T-cell (primary cell): ENCODE results near the gene PAAF1. TPM values are rescaled to one million over a fixed set of nuclear protein-coding genes. Genes with fewer than 3 reads are reported as not detected.
A peak's percentile ranks its signal among the peaks of the same experiment; 100 is the strongest.

Source experiments
- ATAC-seq, 4 experiments: fragments of 200-7000 bp in 3 of 4; fragments of 150-1000 bp in 1 of 4; cut with Tn5 transposase; replicated peaks in 1 of 4; 1 replicate in 3 of 4; 2 replicates in 1 of 4; pipeline ENCODE4 v1.10.0; 2021; ENCODE audit warnings: moderate library complexity in 3 of 4, mild to moderate bottlenecking in 2 of 4, moderate number of reproducible peaks in 1 of 4
- CTCF ChIA-PET, 2 donors: fragments of 300-600 bp; sonication (Branson Sonifier 250); formaldehyde crosslinking; loops; one replicate each; lab custom pipeline; 2022; ENCODE audit warnings: antibody characterized with exemption in 2 of 2; lab: Charles Lee
- POLR2A ChIA-PET, 2 donors: fragments of 300-600 bp; sonication (Branson Sonifier 250); formaldehyde crosslinking; loops; one replicate each; lab custom pipeline; 2022; ENCODE audit warnings: antibody characterized with exemption in 2 of 2; lab: Charles Lee
- DNase-seq, 35 experiments: peaks; one replicate each; pipeline versions ENCODE4 v3.0.0 to v3.0.0-alpha.2; 2013 to 2023
- H3K27ac ChIP-seq: one replicate; pipeline ENCODE4 v1.5.1; 2013; ENCODE audit warnings: low read length
- H3K27me3 ChIP-seq, 2 experiments: replicated peaks in 1 of 2; 1 replicate in 1 of 2; 2 replicates in 1 of 2; pipeline versions ENCODE4 v1.6.1 to v1.7.0; 2013; ENCODE audit warnings: low read length in 1 of 2, mixed read lengths in 1 of 2; ENCODE audit not compliant: control insufficient read depth in 2 of 2, insufficient read depth in 2 of 2; ENCODE audit errors: extremely low read depth in 1 of 2
- H3K36me3 ChIP-seq, 2 donors: 1 replicate in 1 of 2; 2 replicates in 1 of 2; pipeline versions ENCODE4 v1.6.1 to v1.7.0; 2013; ENCODE audit warnings: low read length in 1 of 2; ENCODE audit not compliant: control insufficient read depth in 2 of 2, insufficient read depth in 1 of 2; ENCODE audit errors: extremely low read depth in 1 of 2
- H3K4me1 ChIP-seq, 2 experiments: 1 replicate in 1 of 2; 2 replicates in 1 of 2; pipeline versions ENCODE4 v1.6.1 to v1.7.0; 2013; ENCODE audit warnings: low read length in 2 of 2, mixed read lengths in 1 of 2; ENCODE audit not compliant: insufficient read depth in 2 of 2, control insufficient read depth in 1 of 2; ENCODE audit errors: extremely low read depth in 1 of 2
- H3K4me3 ChIP-seq, 2 donors: 1 replicate in 1 of 2; 2 replicates in 1 of 2; pipeline versions ENCODE4 v1.5.1 to v1.7.0; 2013; ENCODE audit warnings: mild to moderate bottlenecking in 2 of 2, low read length in 1 of 2, moderate library complexity in 1 of 2; ENCODE audit not compliant: control insufficient read depth in 1 of 2; ENCODE audit errors: extremely low read depth in 1 of 2
- H3K9me3 ChIP-seq: 2 replicates; pipeline ENCODE4 v1.7.0; 2013
- H3K27ac Mint-ChIP-seq, 2 donors: one replicate each; pipeline ENCODE4 v1.8.0; 2020 to 2021; ENCODE audit warnings: mild to moderate bottlenecking in 2 of 2, mixed read lengths in 2 of 2
- H3K27me3 Mint-ChIP-seq, 2 donors: one replicate each; pipeline ENCODE4 v1.8.0; 2021 to 2022; ENCODE audit warnings: mixed read lengths in 2 of 2
- H3K36me3 Mint-ChIP-seq: one replicate; pipeline ENCODE4 v1.8.0; 2021; ENCODE audit warnings: mixed read lengths
- H3K4me1 Mint-ChIP-seq, 3 donors: one replicate each; pipeline ENCODE4 v1.8.0; 2020 to 2022; ENCODE audit warnings: mixed read lengths in 3 of 3, mild to moderate bottlenecking in 1 of 3
- H3K4me3 Mint-ChIP-seq, 3 donors: one replicate each; pipeline ENCODE4 v1.8.0; 2020 to 2022; ENCODE audit warnings: mild to moderate bottlenecking in 3 of 3, mixed read lengths in 3 of 3, moderate library complexity in 3 of 3
- H3K9me3 Mint-ChIP-seq, 3 donors: one replicate each; pipeline ENCODE4 v1.8.0; 2020 to 2022; ENCODE audit warnings: mixed read lengths in 3 of 3
- WGBS: methylation state at CpG from one replicate; pipeline ENCODE4 v1.1.5; 2013; ENCODE audit warnings: missing lambda C conversion rate; ENCODE audit not compliant: insufficient coverage; 5-methylcytosine and 5-hydroxymethylcytosine counted together
- total RNA-seq, 35 experiments: library from RNA in 6 of 35; stranded (reverse) in 6 of 35; fragments of 120-200 nt in 1 of 35; gene quantifications; one replicate each; pipeline versions ENCODE4 v1.2.1 to v1.2.4 and lab custom pipeline; 2013 to 2026

The PAAF1 gene
- total RNA-seq (10 to 100 TPM; 11.4 to 16.8 (median 14.9) TPM), total RNA-seq (lab: John Stamatoyannopoulos, UW) (7.3 to 22.0 (median 12.6) reads per million in 29 experiments)
- total RNA-seq (2013), result 15.4 TPM

- Histone ChIP-seq H3K4me3 (peak within 1 kb of the TSS; percentile 64 to 96), H3K27me3 (no peaks in the 10 kb centered on the region), H3K36me3 (peaks cover 7 to 26% of the 10 kb centered on the region in 2 donors), H3K9me3 (no peaks in the 10 kb centered on the region), H3K27ac (peak within 1 kb of the TSS; percentile 75), H3K4me1 (peaks cover 16 to 25% of the 10 kb centered on the region in 2 experiments)
- POLR2A ChIA-PET, result no interaction called here
- no peaks in the 10 kb centered on the region for H3K9me3 Mint-ChIP-seq
- ATAC-seq (peak; percentile 98 to 99 (median 98)), DNase-seq (peak; percentile 82 to 97 (median 93))
- H3K4me1 Mint-ChIP-seq, result peaks cover 45 to 51% (median 45%) of the 10 kb centered on the region in 3 donors
- peaks cover 10% of the 10 kb centered on the region for H3K36me3 Mint-ChIP-seq
- H3K27ac Mint-ChIP-seq, result peak within 1 kb of the TSS; percentile 98 to 99
- peak within 1 kb of the TSS; percentile 92 to 99 (median 99) for H3K4me3 Mint-ChIP-seq
- WGBS, result under 1% methylated on average over 54 of the region's 57 CpGs
- CTCF ChIA-PET, result no interaction called here
- H3K27me3 Mint-ChIP-seq, result no peaks in the 10 kb centered on the region
These were observed at the start of gene PAAF1, which contains the start of gene COA4 for GRCh38 chr11:73876424-73877310. PAAF1 (plus strand) TSS chr11:73876999; CDS start chr11:73877022, 23 bp downstream. COA4 (minus strand) TSS chr11:73876846; CDS start chr11:73873378, 3,468 bp downstream.

- Mint-ChIP-seq H3K27ac (no peak overlapping the region), H3K27me3 (no peaks in the 10 kb centered on the region), H3K4me1 (no peaks in the 10 kb centered on the region), H3K9me3 (no peaks in the 10 kb centered on the region), H3K4me3 (no peak overlapping the region), H3K36me3 (peaks cover 42% of the 10 kb centered on the region)
- Histone ChIP-seq H3K4me1 (no peaks in the 10 kb centered on the region), H3K9me3 (no peaks in the 10 kb centered on the region), H3K4me3 (no peak overlapping the region), H3K36me3 (peaks cover 0 to 42% of the 10 kb centered on the region in 2 donors), H3K27ac (no peak overlapping the region), H3K27me3 (no peaks in the 10 kb centered on the region)
- DNase-seq (no peak), ATAC-seq (no peak)
- ChIA-PET POLR2A (no interaction called here), CTCF (no interaction called here)
- 100% methylated on average over 1 of the region's 1 CpG for WGBS
These were observed 46.5 kb upstream of the PAAF1 start for GRCh38 chr11:73830261-73830660.

DNA sequence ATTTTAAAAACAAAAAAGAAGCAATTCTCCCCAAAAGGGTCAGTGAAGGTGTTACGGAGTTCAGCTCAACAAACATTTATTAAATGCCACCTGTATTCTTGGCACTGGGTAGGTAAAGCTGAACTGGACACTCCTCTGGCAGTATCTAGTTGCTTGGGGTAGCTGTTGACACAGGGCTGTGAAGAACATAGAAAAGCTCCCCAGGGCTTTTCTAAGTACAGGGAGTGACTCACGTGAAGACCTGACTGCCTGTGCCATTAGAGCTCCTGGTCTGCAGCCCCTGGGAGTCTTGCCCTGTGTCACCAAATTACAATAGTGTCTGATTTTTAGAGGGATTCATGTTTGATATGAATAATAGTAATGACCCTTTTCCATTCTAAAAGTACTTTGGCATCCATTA is 43.7 kb upstream of the PAAF1 start:
- no peak for DNase-seq
- H3K9me3 Mint-ChIP-seq, result no peaks in the 10 kb centered on the region
- Histone ChIP-seq H3K4me1 (no peaks in the 10 kb centered on the region), H3K9me3 (no peaks in the 10 kb centered on the region), H3K27me3 (no peaks in the 10 kb centered on the region), H3K27ac (no peak overlapping the region), H3K36me3 (peaks cover 0 to 27% of the 10 kb centered on the region in 2 donors), H3K4me3 (no peak overlapping the region)
- no peak overlapping the region for H3K27ac Mint-ChIP-seq
- ATAC-seq, result no peak
- ChIA-PET POLR2A (no interaction called here), CTCF (no interaction called here)
- no CpG with 5 or more reads among the region's 2 CpGs for WGBS
- no peak overlapping the region for H3K4me3 Mint-ChIP-seq
- peaks cover 35% of the 10 kb centered on the region for H3K36me3 Mint-ChIP-seq
- no peaks in the 10 kb centered on the region for H3K27me3 Mint-ChIP-seq
- no peaks in the 10 kb centered on the region for H3K4me1 Mint-ChIP-seq

DNA sequence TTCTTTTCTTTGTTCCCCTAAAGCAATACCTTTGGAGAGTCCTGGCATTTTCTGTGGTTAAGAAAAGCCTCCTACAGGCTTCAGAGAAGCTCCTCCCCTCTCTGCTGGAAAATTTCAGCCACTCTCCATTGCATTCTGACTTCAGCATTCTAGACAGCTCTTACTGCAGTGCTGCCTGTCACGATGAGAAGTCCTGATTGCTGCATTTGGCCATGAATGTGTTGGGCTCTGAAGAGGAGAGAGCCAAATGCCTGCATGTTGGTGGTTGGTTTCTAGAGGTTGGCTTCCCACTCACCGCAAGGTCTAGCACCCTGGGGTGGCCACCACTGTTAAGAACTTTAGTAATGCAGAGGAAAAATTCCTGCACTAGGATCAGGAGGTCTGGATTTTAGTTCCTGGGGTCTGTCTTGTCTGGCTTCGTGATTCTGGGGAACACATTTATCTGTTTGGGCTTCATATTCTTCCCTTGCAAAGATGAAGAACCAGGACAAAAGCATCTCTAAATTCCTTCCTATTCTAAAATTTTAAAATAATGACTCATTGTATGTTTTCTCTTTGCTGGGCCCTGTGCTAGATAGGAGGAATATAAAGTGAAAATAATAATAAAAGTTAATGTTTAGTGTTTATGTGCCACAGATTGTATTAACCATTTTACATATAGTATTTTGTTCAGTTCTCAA is 38.2 kb upstream of the PAAF1 start:
- H3K4me1 ChIP-seq, result no peaks in the 10 kb centered on the region
- peaks cover 26% of the 10 kb centered on the region for H3K36me3 Mint-ChIP-seq
- H3K4me3 ChIP-seq, result no peak overlapping the region
- ChIA-PET CTCF (no interaction called here), POLR2A (no interaction called here)
- no peak for DNase-seq
- peaks cover 0 to 22% of the 10 kb centered on the region in 2 donors for H3K36me3 ChIP-seq
- H3K27ac Mint-ChIP-seq, result no peak overlapping the region
- WGBS, result no CpG with 5 or more reads among the region's 3 CpGs
- no peaks in the 10 kb centered on the region for H3K4me1 Mint-ChIP-seq
- H3K9me3 Mint-ChIP-seq, result no peaks in the 10 kb centered on the region
- no peaks in the 10 kb centered on the region for H3K27me3 Mint-ChIP-seq
- no peaks in the 10 kb centered on the region for H3K27me3 ChIP-seq
- no peaks in the 10 kb centered on the region for H3K9me3 ChIP-seq
- no peak overlapping the region for H3K4me3 Mint-ChIP-seq
- no peak overlapping the region for H3K27ac ChIP-seq
- ATAC-seq, result no peak

GRCh38 chr11:73839123-73839457 is 37.7 kb upstream of the PAAF1 start:
- Histone ChIP-seq H3K27ac (no peak overlapping the region), H3K9me3 (no peaks in the 10 kb centered on the region), H3K4me1 (no peaks in the 10 kb centered on the region), H3K36me3 (peaks cover 0 to 26% of the 10 kb centered on the region in 2 donors), H3K27me3 (no peaks in the 10 kb centered on the region), H3K4me3 (no peak overlapping the region)
- no peak overlapping the region for H3K27ac Mint-ChIP-seq
- peaks cover 24% of the 10 kb centered on the region for H3K36me3 Mint-ChIP-seq
- CTCF ChIA-PET, result no interaction called here
- no peaks in the 10 kb centered on the region for H3K9me3 Mint-ChIP-seq
- H3K4me3 Mint-ChIP-seq, result no peak overlapping the region
- no peaks in the 10 kb centered on the region for H3K4me1 Mint-ChIP-seq
- ATAC-seq (no peak), DNase-seq (no peak)
- no peaks in the 10 kb centered on the region for H3K27me3 Mint-ChIP-seq
- POLR2A ChIA-PET, result no interaction called here

- H3K9me3 Mint-ChIP-seq, result no peaks in the 10 kb centered on the region
- H3K27me3 Mint-ChIP-seq, result no peaks in the 10 kb centered on the region
- DNase-seq (no peak), ATAC-seq (no peak)
- Histone ChIP-seq H3K27ac (no peak overlapping the region), H3K9me3 (no peaks in the 10 kb centered on the region), H3K4me1 (no peaks in the 10 kb centered on the region), H3K4me3 (no peak overlapping the region), H3K27me3 (no peaks in the 10 kb centered on the region), H3K36me3 (peaks cover 5 to 17% of the 10 kb centered on the region in 2 donors)
- CTCF ChIA-PET, result no interaction called here
- H3K4me1 Mint-ChIP-seq, result no peaks in the 10 kb centered on the region
- peaks cover 43% of the 10 kb centered on the region for H3K36me3 Mint-ChIP-seq
- H3K27ac Mint-ChIP-seq, result no peak overlapping the region
- H3K4me3 Mint-ChIP-seq, result no peak overlapping the region
- POLR2A ChIA-PET, result no interaction called here
- WGBS, result no CpG with 5 or more reads among the region's 3 CpGs
These were observed 25.6 kb upstream of the PAAF1 start for GRCh38 chr11:73851046-73851764.
